ENCODE measurements around the gene FOXA3.

Gene FOXA3

GRCh38 chr19:45863840-45864628 lies at the start of gene FOXA3:
FOXA3 (plus strand) TSS chr19:45864326; CDS start chr19:45864457, 131 bp downstream.
- peak in 1 of 3 donors; percentile 56 for DNase-seq (ENCODE audit: low read depth in 2 of 3, low spot score in 1 of 3)

- no peak for DNase-seq (ENCODE audit: low read depth in 2 of 3, low spot score in 1 of 3)
These were observed 49.2 kb upstream of the FOXA3 start, which contains the start of gene RSPH6A for GRCh38 chr19:45814851-45815480. RSPH6A (minus strand) TSS chr19:45815308; CDS start chr19:45815176, 132 bp downstream.

GRCh38 chr19:45815481-45816216 lies 48.5 kb upstream of the FOXA3 start:
- no peak for DNase-seq (ENCODE audit: low read depth in 2 of 3, low spot score in 1 of 3)

- DNase-seq (ENCODE audit: low read depth in 2 of 3, low spot score in 1 of 3) = no peak
These were observed 47.7 kb upstream of the FOXA3 start for GRCh38 chr19:45816236-45817009.

- DNase-seq (ENCODE audit: low read depth in 2 of 3, low spot score in 1 of 3) = peak; percentile 94 to 99 (median 96)
These were observed 47.0 kb upstream of the FOXA3 start for GRCh38 chr19:45817010-45817724.

- no peak for DNase-seq (ENCODE audit: low read depth in 2 of 3, low spot score in 1 of 3)
These were observed 46.3 kb upstream of the FOXA3 start for GRCh38 chr19:45817725-45818301.

GRCh38 chr19:45819769-45820168 lies 44.4 kb upstream of the FOXA3 start:
- DNase-seq (ENCODE audit: low read depth in 2 of 3, low spot score in 1 of 3) = no peak

GRCh38 chr19:45820413-45821102 lies 43.6 kb upstream of the FOXA3 start:
- no peak for DNase-seq (ENCODE audit: low read depth in 2 of 3, low spot score in 1 of 3)

- DNase-seq (ENCODE audit: low read depth in 2 of 3, low spot score in 1 of 3) = no peak
These were observed 43.0 kb upstream of the FOXA3 start for GRCh38 chr19:45821103-45821521.

GRCh38 chr19:45821570-45821969 lies 42.6 kb upstream of the FOXA3 start:
- no peak for DNase-seq (ENCODE audit: low read depth in 2 of 3, low spot score in 1 of 3)

- no peak for DNase-seq (ENCODE audit: low read depth in 2 of 3, low spot score in 1 of 3)
These were observed 41.4 kb upstream of the FOXA3 start for GRCh38 chr19:45822716-45823115.

GRCh38 chr19:45823182-45823581 lies 40.9 kb upstream of the FOXA3 start:
- no peak for DNase-seq (ENCODE audit: low read depth in 2 of 3, low spot score in 1 of 3)

- no peak for DNase-seq (ENCODE audit: low read depth in 2 of 3, low spot score in 1 of 3)
These were observed 40.1 kb upstream of the FOXA3 start for GRCh38 chr19:45824041-45824471.

- DNase-seq (ENCODE audit: low read depth in 2 of 3, low spot score in 1 of 3) = no peak
These were observed 39.4 kb upstream of the FOXA3 start for GRCh38 chr19:45824531-45825262.

GRCh38 chr19:45825263-45825605 lies 38.9 kb upstream of the FOXA3 start:
- no peak for DNase-seq (ENCODE audit: low read depth in 2 of 3, low spot score in 1 of 3)

GRCh38 chr19:45825917-45826893 lies 37.9 kb upstream of the FOXA3 start:
- DNase-seq (ENCODE audit: low read depth in 2 of 3, low spot score in 1 of 3) = no peak

- DNase-seq (ENCODE audit: low read depth in 2 of 3, low spot score in 1 of 3) = no peak
These were observed 37.2 kb upstream of the FOXA3 start for GRCh38 chr19:45826934-45827333.

Measured in stimulated activated CD4-positive, alpha-beta T cell treated with anti-CD3 and anti-CD28 coated beads, Interleukin-12 subunit alpha, Interleukin-12 subunit beta, amount 100 ng/mL, for 48 hours (primary cell).